Measurements from ENCODE around the gene TP53AIP1.

Gene TP53AIP1

DNA sequence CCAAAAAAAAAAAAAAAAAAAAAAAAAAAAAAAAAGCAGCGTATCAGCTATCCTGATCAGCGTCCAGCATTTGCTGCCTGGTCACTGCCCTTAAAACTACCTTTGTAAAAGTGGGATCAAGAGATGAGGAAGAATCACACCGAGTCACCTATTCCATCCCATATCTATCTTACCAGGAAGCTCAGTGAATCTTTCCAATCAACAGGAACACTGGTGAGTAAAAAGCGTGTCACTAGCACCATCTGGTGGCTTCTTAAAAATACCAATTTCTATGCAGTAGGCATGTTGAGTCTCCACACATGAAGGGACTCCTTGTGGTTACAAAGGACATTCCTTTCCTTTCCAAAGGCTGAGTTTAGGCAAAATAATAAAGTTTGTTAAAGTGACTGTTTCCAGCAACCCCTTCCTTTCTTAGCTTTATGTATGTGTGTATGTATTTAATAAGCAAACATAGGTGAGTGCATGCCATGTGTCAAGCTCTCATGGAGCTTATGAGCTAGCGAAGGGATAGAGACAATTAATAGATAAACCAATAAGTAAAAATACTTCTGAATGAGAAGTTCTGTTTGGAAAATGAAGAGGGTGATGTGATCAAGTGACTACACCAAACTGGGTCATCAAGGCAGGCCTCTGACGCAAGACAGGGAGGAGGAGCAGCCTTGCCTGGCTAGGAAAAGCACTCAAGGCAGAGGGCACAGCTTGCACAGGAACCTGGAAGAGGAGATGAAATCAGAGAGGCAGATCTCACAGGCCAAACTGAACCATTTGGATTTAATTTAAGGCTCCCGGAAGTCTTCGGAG is 13.9 kb upstream of the TP53AIP1 start:
- no peak for TF ChIP-seq GATA3 (IDR thresholded peaks at IDR 0.05; ENCODE audit: low read depth, low read length)
- TF ChIP-seq GATA2 (IDR thresholded peaks at IDR 0.05; ENCODE audit: low read depth, low read length): peak; percentile 44; the same call in 1 of the 2 replicates

- no peak for TF ChIP-seq GATA3 (IDR thresholded peaks at IDR 0.05; ENCODE audit: low read depth, low read length)
- TF ChIP-seq GATA2 (IDR thresholded peaks at IDR 0.05; ENCODE audit: low read depth, low read length): no peak
Measured at GRCh38 chr11:128955636-128956035, 13.0 kb upstream of the TP53AIP1 start.

DNA sequence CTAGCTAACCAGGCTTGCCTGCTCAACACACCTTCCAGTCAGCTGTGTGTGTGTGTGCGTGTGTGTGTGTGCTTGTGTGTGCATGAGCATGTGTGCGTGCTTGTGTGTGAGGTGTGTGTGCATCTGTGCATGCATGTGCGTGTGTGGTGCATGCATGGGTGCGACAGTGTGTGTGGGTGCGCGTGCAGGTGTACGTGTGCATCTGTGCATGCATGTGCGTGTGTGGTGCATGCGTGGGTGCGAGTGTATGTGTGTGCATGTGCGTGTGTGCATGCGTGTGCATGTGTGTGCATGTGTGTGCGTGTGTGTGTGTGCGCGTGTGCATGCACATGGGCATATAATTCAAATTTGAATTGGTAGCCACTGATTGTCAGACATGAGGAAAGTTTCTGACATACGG is 10.5 kb upstream of the TP53AIP1 start:
- no peak for TF ChIP-seq GATA2 (IDR thresholded peaks at IDR 0.05; ENCODE audit: low read depth, low read length)
- TF ChIP-seq GATA3 (IDR thresholded peaks at IDR 0.05; ENCODE audit: low read depth, low read length): no peak

DNA sequence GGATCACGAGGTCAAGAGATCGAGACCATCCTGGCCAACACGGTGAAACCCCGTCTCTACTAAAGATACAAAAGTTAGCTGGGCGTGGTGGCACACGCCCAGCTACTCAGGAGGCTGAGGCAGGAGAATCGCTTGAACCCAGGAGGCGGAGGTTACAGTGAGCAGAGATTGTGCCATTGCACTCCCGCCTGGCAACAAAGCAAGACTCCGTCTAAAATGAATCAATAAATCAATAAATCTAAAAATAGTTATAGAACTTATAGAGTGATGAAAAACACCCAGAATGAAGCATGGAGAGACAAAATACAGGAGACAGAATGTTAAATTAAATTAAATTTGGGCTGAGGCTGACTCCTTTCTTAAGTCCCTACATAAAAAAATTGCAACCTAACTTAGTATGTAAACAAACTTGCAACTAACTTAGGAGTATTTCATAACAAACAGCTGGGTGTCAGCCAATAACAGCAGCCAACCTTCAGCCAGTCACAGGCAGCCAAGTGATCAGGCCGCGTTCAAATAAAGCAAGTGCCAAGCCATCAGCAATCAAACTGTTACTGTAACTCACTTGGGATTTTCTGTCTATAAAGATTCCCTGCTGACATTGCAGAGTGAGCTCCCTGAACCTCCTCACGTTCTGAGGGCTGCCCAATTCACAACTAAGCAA is 7.3 kb upstream of the TP53AIP1 start:
- TF ChIP-seq GATA2 (IDR thresholded peaks at IDR 0.05; ENCODE audit: low read depth, low read length): no peak
- TF ChIP-seq GATA3 (IDR thresholded peaks at IDR 0.05; ENCODE audit: low read depth, low read length): no peak

DNA sequence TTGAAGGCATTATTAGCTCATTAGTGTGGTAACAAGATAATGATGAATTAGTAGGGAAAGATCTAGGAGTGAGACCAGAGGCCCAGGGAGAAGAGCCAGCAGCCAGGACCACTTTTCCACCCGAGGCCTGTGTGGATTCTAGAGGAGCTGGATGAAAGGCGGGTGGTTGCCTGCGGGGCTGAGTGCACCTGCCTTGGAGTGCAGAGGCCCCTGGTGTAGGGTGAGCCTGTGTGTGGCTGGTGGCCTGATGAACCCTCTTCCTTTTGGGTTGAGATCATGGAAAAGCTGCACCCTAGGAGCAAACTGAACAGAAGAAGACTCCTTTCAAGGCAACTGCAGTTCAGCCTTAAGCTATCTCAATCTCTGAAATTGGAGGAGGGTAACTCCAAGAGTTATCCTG is 5.9 kb upstream of the TP53AIP1 start:
- TF ChIP-seq GATA2 (IDR thresholded peaks at IDR 0.05; ENCODE audit: low read depth, low read length) (no peak), GATA3 (IDR thresholded peaks at IDR 0.05; ENCODE audit: low read depth, low read length) (no peak)

DNA sequence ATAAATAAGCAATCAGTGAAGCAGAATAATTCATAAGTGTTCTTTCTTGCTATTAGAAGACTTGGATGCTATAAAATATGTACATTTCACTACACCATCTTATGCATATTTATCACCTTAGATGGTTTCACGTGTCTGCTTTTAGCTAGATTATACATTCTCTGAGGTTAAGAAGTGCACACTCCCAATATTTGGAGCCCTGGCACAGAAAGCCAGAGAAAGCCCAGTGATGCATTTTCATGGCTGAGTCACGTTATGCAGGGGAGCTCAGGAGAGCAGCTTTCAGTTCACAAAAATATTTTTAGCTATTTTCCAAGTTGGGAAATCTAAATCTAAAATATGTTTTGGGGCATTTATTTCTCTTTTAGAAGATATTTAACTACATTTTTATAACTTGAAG is 5.1 kb upstream of the TP53AIP1 start:
- TF ChIP-seq GATA2 (IDR thresholded peaks at IDR 0.05; ENCODE audit: low read depth, low read length): no peak
- TF ChIP-seq GATA3 (IDR thresholded peaks at IDR 0.05; ENCODE audit: low read depth, low read length): no peak

DNA sequence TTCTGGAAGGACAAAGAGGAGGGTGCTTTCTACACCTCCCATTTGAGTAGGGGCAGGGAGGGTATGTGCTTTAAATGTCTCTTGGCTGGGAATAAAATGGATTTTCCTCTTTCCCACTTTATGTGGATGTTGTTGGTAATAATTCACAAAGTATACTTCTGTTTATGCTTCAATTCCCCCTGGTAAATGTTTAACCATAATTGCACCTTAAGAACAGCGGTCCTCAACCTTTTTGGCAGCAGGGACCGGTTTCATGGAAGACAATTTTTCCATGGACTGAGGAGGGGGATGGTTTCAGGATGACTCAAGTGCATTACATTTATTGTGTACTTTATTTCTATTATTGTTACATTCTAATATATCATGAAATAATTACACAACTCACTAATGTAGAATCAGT is 4.0 kb upstream of the TP53AIP1 start:
- no peak for TF ChIP-seq GATA2 (IDR thresholded peaks at IDR 0.05; ENCODE audit: low read depth, low read length)
- no peak for TF ChIP-seq GATA3 (IDR thresholded peaks at IDR 0.05; ENCODE audit: low read depth, low read length)

- TF ChIP-seq GATA2 (IDR thresholded peaks at IDR 0.05; ENCODE audit: low read depth, low read length) (no peak), GATA3 (IDR thresholded peaks at IDR 0.05; ENCODE audit: low read depth, low read length) (no peak)
Measured at GRCh38 chr11:128943428-128943976, 831 bp upstream of the TP53AIP1 start.

- TF ChIP-seq GATA3 (IDR thresholded peaks at IDR 0.05; ENCODE audit: low read depth, low read length) (no peak), GATA2 (IDR thresholded peaks at IDR 0.05; ENCODE audit: low read depth, low read length) (no peak)
Measured at GRCh38 chr11:128942272-128942612, 429 bp downstream of the TP53AIP1 start.

GRCh38 chr11:128941573-128942271 is 949 bp downstream of the TP53AIP1 start:
- TF ChIP-seq GATA2 (IDR thresholded peaks at IDR 0.05; ENCODE audit: low read depth, low read length) (no peak), GATA3 (IDR thresholded peaks at IDR 0.05; ENCODE audit: low read depth, low read length) (no peak)

GRCh38 chr11:128941110-128941509 is 1.6 kb downstream of the TP53AIP1 start:
- TF ChIP-seq GATA3 (IDR thresholded peaks at IDR 0.05; ENCODE audit: low read depth, low read length): no peak
- no peak for TF ChIP-seq GATA2 (IDR thresholded peaks at IDR 0.05; ENCODE audit: low read depth, low read length)

GRCh38 chr11:128940603-128941002 is 2.1 kb downstream of the TP53AIP1 start:
- TF ChIP-seq GATA2 (IDR thresholded peaks at IDR 0.05; ENCODE audit: low read depth, low read length) (no peak), GATA3 (IDR thresholded peaks at IDR 0.05; ENCODE audit: low read depth, low read length) (no peak)

DNA sequence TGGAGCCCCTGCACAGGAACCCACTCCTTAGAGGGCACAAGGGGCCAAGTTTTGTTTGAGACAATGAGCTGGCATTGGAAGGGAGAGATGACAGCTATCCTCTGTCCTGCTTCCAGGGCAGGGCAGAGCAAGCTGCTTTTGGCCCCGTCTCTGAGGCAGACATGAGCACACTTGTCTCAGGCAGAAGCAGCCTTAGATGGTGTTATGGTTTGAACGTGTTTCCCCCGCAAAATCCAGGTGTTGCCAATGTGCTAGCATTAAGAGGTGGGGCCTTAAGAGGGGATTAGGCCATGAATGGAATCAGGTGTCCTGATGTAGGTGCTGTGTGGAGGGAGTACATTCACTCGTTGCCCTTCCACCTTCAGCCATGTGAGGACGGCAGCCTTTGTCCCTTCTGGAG is 2.5 kb downstream of the TP53AIP1 start:
- TF ChIP-seq GATA2 (IDR thresholded peaks at IDR 0.05; ENCODE audit: low read depth, low read length) (no peak), GATA3 (IDR thresholded peaks at IDR 0.05; ENCODE audit: low read depth, low read length) (no peak)

GRCh38 chr11:128939591-128939990 is 3.1 kb downstream of the TP53AIP1 start:
- TF ChIP-seq GATA3 (IDR thresholded peaks at IDR 0.05; ENCODE audit: low read depth, low read length) (no peak), GATA2 (IDR thresholded peaks at IDR 0.05; ENCODE audit: low read depth, low read length) (no peak)

All from SH-SY5Y (cell line).